Endothelial cell of umbilical vein (primary cell): Measurements from ENCODE around the gene AGBL4. TPM values are rescaled to one million over a fixed set of nuclear protein-coding genes. Genes with fewer than 3 reads are reported as not detected.

Experiments used
- BruUV-seq: library from RNA; stranded (reverse); fragments of 400-500 nt; replicated peaks from 2 replicates; lab custom pipeline; 2021; lab: Mats Ljungman, UMichigan
- CTCF ChIA-PET: fragments of 300-600, 350-600 bp; sonication (Branson Sonifier 250); formaldehyde crosslinking; loops from one replicate; lab custom pipeline; 2021; ENCODE audit warnings: antibody characterized with exemption, inconsistent platforms; lab: Charles Lee
- POLR2A ChIA-PET: fragments of 300-600, 350-600 bp; sonication (Branson Sonifier 250); formaldehyde crosslinking; loops from one replicate; lab custom pipeline; 2021; ENCODE audit warnings: antibody characterized with exemption, inconsistent platforms; lab: Charles Lee
- DNase-seq: peaks from one replicate; pipeline ENCODE4 v3.0.0-alpha.2; 2011; ENCODE audit warnings: low read depth, low spot score
- FAIRE-seq: peaks from 2 replicates; lab custom pipeline; 2011; peaks lifted over from hg19 to GRCh38; lab: Jason Lieb, UNC
- H2AFZ ChIP-seq: 2 replicates; pipeline ENCODE4 v1.6.0; 2012; ENCODE audit warnings: low read depth, low read length, control low read depth, inconsistent platforms
- H3K27ac ChIP-seq: 2 replicates; pipeline ENCODE4 v1.5.1; 2011; ENCODE audit warnings: low read depth, mild to moderate bottlenecking, control low read depth, low read length, moderate library complexity; ENCODE audit not compliant: insufficient read depth
- H3K27me3 ChIP-seq, 2 experiments: 2 replicates each; pipeline versions ENCODE4 v1.6.0 to v1.6.1; 2011; ENCODE audit warnings: low read length in 2 of 2, mixed read lengths in 1 of 2; ENCODE audit not compliant: control insufficient read depth in 2 of 2, insufficient read depth in 2 of 2
- H3K36me3 ChIP-seq, 2 experiments: 2 replicates in 1 of 2; 3 replicates in 1 of 2; pipeline ENCODE4 v1.5.1; 2011; ENCODE audit warnings: low read length in 2 of 2, mild to moderate bottlenecking in 1 of 2, moderate library complexity in 1 of 2; ENCODE audit not compliant: control insufficient read depth in 2 of 2, insufficient read depth in 2 of 2; ENCODE audit errors: extremely low read depth in 1 of 2
- H3K4me1 ChIP-seq: 3 replicates; pipeline ENCODE4 v1.5.1; 2011; ENCODE audit warnings: mild to moderate bottlenecking, low read length; ENCODE audit not compliant: control insufficient read depth, insufficient read depth; ENCODE audit errors: extremely low read depth
- H3K4me2 ChIP-seq: 2 replicates; pipeline ENCODE4 v1.6.1; 2011; ENCODE audit warnings: low read length, control low read depth, mixed read lengths; ENCODE audit not compliant: insufficient read depth
- H3K4me3 ChIP-seq, 3 experiments: fragments of 200-600 bp in 1 of 3; sonication (generic), shearing (Covaris generic) in 1 of 3; replicated peaks in 1 of 3; 2 replicates each; pipeline ENCODE4 v1.5.1; 2011 to 2016; ENCODE audit warnings: control low read depth in 3 of 3, low read length in 3 of 3, mild to moderate bottlenecking in 2 of 3, inconsistent platforms in 1 of 3, low read depth in 1 of 3, moderate library complexity in 1 of 3; ENCODE audit not compliant: insufficient read depth in 1 of 3
- H3K79me2 ChIP-seq: 2 replicates; pipeline ENCODE4 v1.6.0; 2012; ENCODE audit warnings: low read length, inconsistent platforms; ENCODE audit not compliant: control insufficient read depth, insufficient read depth
- H3K9ac ChIP-seq: replicated peaks from 2 replicates; pipeline ENCODE3; 2011; ENCODE audit warnings: low read length, control low read depth; ENCODE audit not compliant: insufficient read depth; ENCODE audit errors: extremely low read depth
- H3K9me1 ChIP-seq: replicated peaks from 3 replicates; pipeline ENCODE4 v1.6.0; 2011; ENCODE audit warnings: mild to moderate bottlenecking, low read length; ENCODE audit not compliant: control insufficient read depth, insufficient read depth; ENCODE audit errors: extremely low read depth
- H3K9me3 ChIP-seq: replicated peaks from 2 replicates; pipeline ENCODE4 v1.5.1; 2012; ENCODE audit warnings: low read length, inconsistent platforms; ENCODE audit not compliant: control insufficient read depth, insufficient read depth
- H4K20me1 ChIP-seq: replicated peaks from 2 replicates; pipeline ENCODE3; 2011; ENCODE audit warnings: mild to moderate bottlenecking, low read length; ENCODE audit not compliant: control insufficient read depth, insufficient read depth; ENCODE audit errors: extremely low read depth
- EZH2 ChIP-seq: IDR thresholded peaks from 2 replicates; pipeline ENCODE4 v1.6.1; 2012; ENCODE audit warnings: borderline replicate concordance, low read depth, mild to moderate bottlenecking, moderate library complexity, low read length, inconsistent platforms; ENCODE audit not compliant: severe bottlenecking
- FOS ChIP-seq: IDR thresholded peaks from 2 replicates; pipeline ENCODE4 v1.6.1; 2011; ENCODE audit warnings: mild to moderate bottlenecking, low read length, moderate library complexity, borderline replicate concordance; ENCODE audit not compliant: insufficient read depth
- GATA2 ChIP-seq: IDR thresholded peaks from 2 replicates; pipeline ENCODE4 v1.7.0; 2011; ENCODE audit warnings: low read depth, mild to moderate bottlenecking, moderate library complexity, mixed read lengths, low read length; ENCODE audit not compliant: insufficient read length, insufficient read depth
- JUN ChIP-seq: IDR thresholded peaks from 2 replicates; pipeline ENCODE4 v1.6.1; 2011; ENCODE audit warnings: borderline replicate concordance, low read depth; ENCODE audit not compliant: insufficient read length, insufficient read depth
- MYC ChIP-seq: IDR thresholded peaks from one replicate; pipeline ENCODE4 v1.6.1; 2011; ENCODE audit warnings: mild to moderate bottlenecking, low read depth, low read length
- POLR2A ChIP-seq: IDR thresholded peaks from 2 replicates; pipeline ENCODE4 v1.6.1; 2012; ENCODE audit warnings: low read depth, mild to moderate bottlenecking, control low read depth, low read length
- POLR2AphosphoS5 ChIP-seq: IDR thresholded peaks from 2 replicates; pipeline ENCODE4 v1.6.1; 2012; ENCODE audit warnings: low read depth, mild to moderate bottlenecking, control low read depth, low read length, moderate library complexity; ENCODE audit not compliant: insufficient read depth
- dilution Hi-C: fragments of 300-500 bp; cut with MboI; formaldehyde crosslinking; loops from one replicate; pipeline ENCODE4 v1.15.0; 2019; ENCODE audit warnings: low sequenced_read_pairs; ENCODE audit not compliant: extremely low pct_ligation_motif_present
- intact Hi-C: fragments of 100-400 bp; cut with micrococcal nuclease; formaldehyde crosslinking; loops from one replicate; pipeline ENCODE4 v1.10.0; 2022
- polyA plus RNA-seq, 4 experiments: library from polyadenylated mRNA; depleted of rRNA in 3 of 4; stranded (reverse) in 3 of 4; unstranded in 1 of 4; fragments of >200 nt; gene quantifications; 2 replicates each; pipeline versions ENCODE4 v1.2.1 to v1.2.3, GENCODE V29; 2011 to 2012; ENCODE audit warnings: missing spikeins in 1 of 4
- total RNA-seq: library from RNA; stranded (reverse); gene quantifications from 2 replicates; pipeline ENCODE4 v1.2.3, GENCODE V29; 2021
- TF ChIP-seq, protein P1 (sequence below), 2 donors: IDR thresholded peaks; 1 replicate in 1 of 2; 2 replicates in 1 of 2; pipeline ENCODE4 v1.5.1; 2011; ENCODE audit warnings: low read length in 2 of 2, mild to moderate bottlenecking in 2 of 2, moderate library complexity in 2 of 2, control low read depth in 1 of 2, inconsistent platforms in 1 of 2, low read depth in 1 of 2; ENCODE audit not compliant: insufficient read depth in 1 of 2; ENCODE audit errors: extremely low read depth in 1 of 2
- TF ChIP-seq, protein P2 (sequence below): IDR thresholded peaks from 2 replicates; pipeline ENCODE4 v1.6.1; 2011; ENCODE audit not compliant: insufficient read depth, insufficient read length

AGBL4 gene
- total and polyA plus RNA-seq, 2 donors (not counting 3 experiments of a cell fraction or from before 2014, with no cell fraction given), result not detected

DNA sequence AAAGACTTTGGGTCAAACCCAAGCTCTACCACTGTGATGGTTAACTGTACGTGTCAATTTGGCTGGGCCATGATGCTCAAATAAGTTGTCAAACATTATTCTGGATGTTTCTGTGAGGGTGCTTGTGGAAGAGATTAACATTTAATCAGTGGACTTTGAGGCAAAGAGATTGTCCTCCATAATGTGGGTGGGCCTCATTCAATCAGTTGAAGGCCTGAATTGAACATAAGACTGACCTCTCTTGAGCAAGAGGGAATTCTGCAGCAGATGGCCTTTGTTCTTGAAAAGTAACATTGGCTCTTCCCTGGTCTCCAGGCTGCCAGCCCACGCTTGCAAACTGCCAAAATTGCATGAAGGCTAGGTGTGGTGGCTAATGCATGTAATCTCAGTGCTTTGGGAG, 1457.3 kb downstream of the AGBL4 start:
- Histone ChIP-seq H3K27me3 (no peaks in the 10 kb centered on the region), H3K27ac (no peak overlapping the region), H3K4me2 (no peak overlapping the region), H2AFZ (no peak overlapping the region), H3K9me3 (no peaks in the 10 kb centered on the region), H4K20me1 (no peaks in the 10 kb centered on the region), H3K4me1 (no peaks in the 10 kb centered on the region), H3K36me3 (no peaks in the 10 kb centered on the region), H3K9ac (no peak overlapping the region), H3K4me3 (no peak overlapping the region), H3K79me2 (no peaks in the 10 kb centered on the region), H3K9me1 (no peaks in the 10 kb centered on the region)
- POLR2A ChIA-PET, result no interaction called here
- CTCF ChIA-PET, result no interaction called here
- dilution Hi-C loops, result no loop called here
- intact Hi-C loops, result no loop called here
- TF ChIP-seq MYC (no peak), EZH2 (no peak), JUN (no peak), FOS (no peak), POLR2A (no peak), POLR2AphosphoS5 (no peak), GATA2 (no peak)
- TF ChIP-seq, protein P1, sequence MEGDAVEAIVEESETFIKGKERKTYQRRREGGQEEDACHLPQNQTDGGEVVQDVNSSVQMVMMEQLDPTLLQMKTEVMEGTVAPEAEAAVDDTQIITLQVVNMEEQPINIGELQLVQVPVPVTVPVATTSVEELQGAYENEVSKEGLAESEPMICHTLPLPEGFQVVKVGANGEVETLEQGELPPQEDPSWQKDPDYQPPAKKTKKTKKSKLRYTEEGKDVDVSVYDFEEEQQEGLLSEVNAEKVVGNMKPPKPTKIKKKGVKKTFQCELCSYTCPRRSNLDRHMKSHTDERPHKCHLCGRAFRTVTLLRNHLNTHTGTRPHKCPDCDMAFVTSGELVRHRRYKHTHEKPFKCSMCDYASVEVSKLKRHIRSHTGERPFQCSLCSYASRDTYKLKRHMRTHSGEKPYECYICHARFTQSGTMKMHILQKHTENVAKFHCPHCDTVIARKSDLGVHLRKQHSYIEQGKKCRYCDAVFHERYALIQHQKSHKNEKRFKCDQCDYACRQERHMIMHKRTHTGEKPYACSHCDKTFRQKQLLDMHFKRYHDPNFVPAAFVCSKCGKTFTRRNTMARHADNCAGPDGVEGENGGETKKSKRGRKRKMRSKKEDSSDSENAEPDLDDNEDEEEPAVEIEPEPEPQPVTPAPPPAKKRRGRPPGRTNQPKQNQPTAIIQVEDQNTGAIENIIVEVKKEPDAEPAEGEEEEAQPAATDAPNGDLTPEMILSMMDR (IDR thresholded peaks at IDR 0.05; ENCODE audit: extremely low read depth in 1 of 2, insufficient read depth in 1 of 2, low read depth in 1 of 2, low read length in 2 of 2), result no peak
- TF ChIP-seq, protein P2, sequence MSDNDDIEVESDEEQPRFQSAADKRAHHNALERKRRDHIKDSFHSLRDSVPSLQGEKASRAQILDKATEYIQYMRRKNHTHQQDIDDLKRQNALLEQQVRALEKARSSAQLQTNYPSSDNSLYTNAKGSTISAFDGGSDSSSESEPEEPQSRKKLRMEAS, result no peak
- no peak for FAIRE-seq
- DNase-seq, result no peak
- no TSS peak for BruUV-seq
